GM12878 (cell line): ENCODE data around the gene GFM2.

Source experiments
- BRCA1 ChIP-seq: IDR thresholded peaks from 2 replicates; pipeline ENCODE4 v1.6.1; 2011; ENCODE audit warnings: low read depth, low read length, improper control_type of control experiment
- CEBPB ChIP-seq, 2 experiments: fragments of 150-350 bp in 1 of 2; IDR thresholded peaks; 2 replicates each; pipeline ENCODE4 v1.6.1; 2012 to 2014; ENCODE audit warnings: low read depth in 2 of 2, low read length in 2 of 2, borderline replicate concordance in 1 of 2, inconsistent platforms in 1 of 2
- CTCF ChIP-seq, 3 experiments: IDR thresholded peaks in 2 of 3; conservative IDR thresholded peaks in 1 of 3; 2 replicates each; pipeline ENCODE4 v1.5.1; 2011; ENCODE audit warnings: low read depth in 3 of 3, low read length in 3 of 3, mild to moderate bottlenecking in 3 of 3, control low read depth in 2 of 3, moderate library complexity in 2 of 3, inconsistent platforms in 1 of 3, mixed read lengths in 1 of 3; ENCODE audit not compliant: control insufficient read depth in 2 of 3, insufficient read depth in 1 of 3; ENCODE audit errors: extremely low read depth in 1 of 3
- SMAD1 ChIP-seq: fragments of 450-650 bp; IDR thresholded peaks from 2 replicates; pipeline ENCODE4 v1.6.1; 2018; ENCODE audit warnings: mild to moderate bottlenecking, low read depth; ENCODE audit not compliant: partially characterized antibody
- SMC3 ChIP-seq: IDR thresholded peaks from 2 replicates; pipeline ENCODE4 v1.6.1; 2011; ENCODE audit warnings: low read length, improper control_type of control experiment, borderline replicate concordance
- TCF12 ChIP-seq: IDR thresholded peaks from 2 replicates; pipeline ENCODE4 v1.6.1; 2011; ENCODE audit warnings: low read depth, mild to moderate bottlenecking, low read length
- TF ChIP-seq, protein P1 (sequence below): fragments of 450-650 bp; IDR thresholded peaks from 2 replicates; pipeline ENCODE4 v1.6.1; 2018; ENCODE audit warnings: mild to moderate bottlenecking, low read depth, moderate library complexity; ENCODE audit not compliant: partially characterized antibody

DNA sequence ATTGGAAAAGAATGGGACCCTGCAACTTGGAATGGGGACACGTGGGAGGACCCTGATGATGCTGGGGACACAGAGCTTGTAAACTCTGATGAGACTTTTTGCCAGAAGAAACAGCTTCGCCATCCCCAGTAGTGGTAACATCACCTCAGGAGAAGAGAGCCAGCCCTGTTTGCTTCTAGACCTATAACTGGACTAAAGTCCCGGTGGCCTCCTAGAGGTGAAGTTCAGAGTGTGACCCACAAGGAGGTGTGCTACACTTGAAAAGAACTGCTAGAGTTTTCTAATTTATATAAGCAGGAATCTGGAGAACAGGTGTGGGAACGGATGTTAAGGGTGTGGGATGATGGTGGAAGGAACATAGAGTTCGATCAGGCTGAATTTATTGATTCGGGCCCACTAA is 19.9 kb upstream of the GFM2 start:
- TF ChIP-seq, protein P1, sequence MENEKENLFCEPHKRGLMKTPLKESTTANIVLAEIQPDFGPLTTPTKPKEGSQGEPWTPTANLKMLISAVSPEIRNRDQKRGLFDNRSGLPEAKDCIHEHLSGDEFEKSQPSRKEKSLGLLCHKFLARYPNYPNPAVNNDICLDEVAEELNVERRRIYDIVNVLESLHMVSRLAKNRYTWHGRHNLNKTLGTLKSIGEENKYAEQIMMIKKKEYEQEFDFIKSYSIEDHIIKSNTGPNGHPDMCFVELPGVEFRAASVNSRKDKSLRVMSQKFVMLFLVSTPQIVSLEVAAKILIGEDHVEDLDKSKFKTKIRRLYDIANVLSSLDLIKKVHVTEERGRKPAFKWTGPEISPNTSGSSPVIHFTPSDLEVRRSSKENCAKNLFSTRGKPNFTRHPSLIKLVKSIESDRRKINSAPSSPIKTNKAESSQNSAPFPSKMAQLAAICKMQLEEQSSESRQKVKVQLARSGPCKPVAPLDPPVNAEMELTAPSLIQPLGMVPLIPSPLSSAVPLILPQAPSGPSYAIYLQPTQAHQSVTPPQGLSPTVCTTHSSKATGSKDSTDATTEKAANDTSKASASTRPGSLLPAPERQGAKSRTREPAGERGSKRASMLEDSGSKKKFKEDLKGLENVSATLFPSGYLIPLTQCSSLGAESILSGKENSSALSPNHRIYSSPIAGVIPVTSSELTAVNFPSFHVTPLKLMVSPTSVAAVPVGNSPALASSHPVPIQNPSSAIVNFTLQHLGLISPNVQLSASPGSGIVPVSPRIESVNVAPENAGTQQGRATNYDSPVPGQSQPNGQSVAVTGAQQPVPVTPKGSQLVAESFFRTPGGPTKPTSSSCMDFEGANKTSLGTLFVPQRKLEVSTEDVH = no peak
- TF ChIP-seq CTCF (IDR thresholded peaks at IDR 0.05 in 2 of 3, conservative IDR thresholded peaks at IDR 0.05 in 1 of 3; ENCODE audit: control insufficient read depth in 2 of 3, extremely low read depth in 1 of 3, insufficient read depth in 1 of 3, low read depth in 3 of 3, low read length in 3 of 3) (no peak), SMAD1 (no peak), SMC3 (no peak), TCF12 (no peak), BRCA1 (no peak), CEBPB (IDR thresholded peaks at IDR 0.05; ENCODE audit: borderline replicate concordance in 1 of 2, low read depth in 2 of 2, low read length in 2 of 2) (no peak)
